Measurements from ENCODE around the gene CDHR5. TPM values are rescaled to one million over a fixed set of nuclear protein-coding genes. Genes with fewer than 3 reads are reported as not detected.

The CDHR5 gene
- total RNA-seq, 1 donor from 2014 or later = not detected

DNA sequence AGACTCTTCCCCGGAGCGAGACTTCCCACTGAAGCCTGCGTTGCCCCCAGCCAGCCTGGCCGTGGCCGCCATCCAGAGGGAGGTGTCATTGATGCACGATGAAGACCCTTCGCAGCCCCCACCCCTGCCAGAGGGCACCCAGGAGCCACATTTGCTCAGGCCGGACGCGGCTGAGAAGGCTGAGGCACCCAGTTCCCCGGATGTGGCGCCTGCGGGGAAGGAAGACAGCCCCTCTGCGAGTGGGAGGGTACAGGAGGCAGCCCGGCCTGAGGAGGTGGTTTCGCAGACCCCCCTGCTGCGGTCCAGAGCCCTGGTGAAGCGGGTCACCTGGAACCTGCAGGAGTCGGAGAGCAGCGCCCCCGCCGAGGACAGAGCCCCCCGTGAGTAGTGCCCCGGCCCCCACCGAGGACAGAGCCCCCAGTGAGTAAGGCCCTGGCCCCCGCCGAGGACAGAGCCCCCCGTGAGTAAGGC is 15.4 kb downstream of the CDHR5 start:
- H3K27me3 ChIP-seq = no peaks in the 10 kb centered on the region
- H3K4me1 ChIP-seq = peaks cover 17% of the 10 kb centered on the region
- H3K4me3 ChIP-seq = no peak overlapping the region
- TF ChIP-seq POLR2A (IDR thresholded peaks at IDR 0.05) (no peak), POLR2AphosphoS5 (IDR thresholded peaks at IDR 0.05; ENCODE audit: insufficient read depth in 1 of 2, low read depth in 1 of 2) (no peak)
- TF ChIP-seq, protein P1, sequence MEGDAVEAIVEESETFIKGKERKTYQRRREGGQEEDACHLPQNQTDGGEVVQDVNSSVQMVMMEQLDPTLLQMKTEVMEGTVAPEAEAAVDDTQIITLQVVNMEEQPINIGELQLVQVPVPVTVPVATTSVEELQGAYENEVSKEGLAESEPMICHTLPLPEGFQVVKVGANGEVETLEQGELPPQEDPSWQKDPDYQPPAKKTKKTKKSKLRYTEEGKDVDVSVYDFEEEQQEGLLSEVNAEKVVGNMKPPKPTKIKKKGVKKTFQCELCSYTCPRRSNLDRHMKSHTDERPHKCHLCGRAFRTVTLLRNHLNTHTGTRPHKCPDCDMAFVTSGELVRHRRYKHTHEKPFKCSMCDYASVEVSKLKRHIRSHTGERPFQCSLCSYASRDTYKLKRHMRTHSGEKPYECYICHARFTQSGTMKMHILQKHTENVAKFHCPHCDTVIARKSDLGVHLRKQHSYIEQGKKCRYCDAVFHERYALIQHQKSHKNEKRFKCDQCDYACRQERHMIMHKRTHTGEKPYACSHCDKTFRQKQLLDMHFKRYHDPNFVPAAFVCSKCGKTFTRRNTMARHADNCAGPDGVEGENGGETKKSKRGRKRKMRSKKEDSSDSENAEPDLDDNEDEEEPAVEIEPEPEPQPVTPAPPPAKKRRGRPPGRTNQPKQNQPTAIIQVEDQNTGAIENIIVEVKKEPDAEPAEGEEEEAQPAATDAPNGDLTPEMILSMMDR (IDR thresholded peaks at IDR 0.05) = no peak
- H3K9me3 ChIP-seq = no peaks in the 10 kb centered on the region
- intact Hi-C loops (cut with DNase I) = no loop called here
- peaks cover 0 to 87% of the 10 kb centered on the region in 2 donors for H3K36me3 ChIP-seq
- no peak overlapping the region for H3K27ac ChIP-seq
- DNase-seq (ENCODE audit: extremely low spot score in 2 of 2) = no peak

DNA sequence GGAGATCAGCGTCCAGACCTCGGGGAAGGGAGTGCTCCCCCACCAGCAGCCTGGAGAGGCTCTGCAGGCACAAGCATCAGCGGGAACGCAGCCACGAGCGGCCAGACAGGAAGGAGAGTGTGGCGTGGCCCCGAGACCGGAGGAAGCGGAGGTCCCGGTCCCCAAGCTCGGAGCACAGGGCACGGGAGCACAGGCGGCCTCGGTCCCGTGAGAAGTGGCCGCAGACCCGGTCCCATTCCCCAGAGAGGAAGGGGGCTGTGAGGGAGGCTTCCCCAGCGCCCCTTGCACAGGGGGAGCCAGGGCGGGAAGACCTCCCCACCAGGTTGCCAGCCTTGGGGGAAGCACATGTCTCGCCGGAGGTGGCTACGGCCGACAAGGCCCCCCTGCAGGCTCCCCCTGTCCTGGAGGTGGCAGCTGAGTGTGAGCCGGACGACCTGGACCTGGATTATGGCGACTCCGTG is 15.9 kb downstream of the CDHR5 start:
- Histone ChIP-seq H3K9me3 (no peaks in the 10 kb centered on the region), H3K4me1 (peaks cover 11% of the 10 kb centered on the region), H3K27ac (no peak overlapping the region), H3K36me3 (peaks cover 0 to 92% of the 10 kb centered on the region in 2 donors), H3K4me3 (no peak overlapping the region), H3K27me3 (no peaks in the 10 kb centered on the region)
- intact Hi-C loops (cut with DNase I) = no loop called here
- TF ChIP-seq POLR2A (IDR thresholded peaks at IDR 0.05) (no peak), POLR2AphosphoS5 (IDR thresholded peaks at IDR 0.05; ENCODE audit: insufficient read depth in 1 of 2, low read depth in 1 of 2) (no peak)
- TF ChIP-seq, protein P1 (IDR thresholded peaks at IDR 0.05) = no peak
- no peak for DNase-seq (ENCODE audit: extremely low spot score in 2 of 2)

DNA sequence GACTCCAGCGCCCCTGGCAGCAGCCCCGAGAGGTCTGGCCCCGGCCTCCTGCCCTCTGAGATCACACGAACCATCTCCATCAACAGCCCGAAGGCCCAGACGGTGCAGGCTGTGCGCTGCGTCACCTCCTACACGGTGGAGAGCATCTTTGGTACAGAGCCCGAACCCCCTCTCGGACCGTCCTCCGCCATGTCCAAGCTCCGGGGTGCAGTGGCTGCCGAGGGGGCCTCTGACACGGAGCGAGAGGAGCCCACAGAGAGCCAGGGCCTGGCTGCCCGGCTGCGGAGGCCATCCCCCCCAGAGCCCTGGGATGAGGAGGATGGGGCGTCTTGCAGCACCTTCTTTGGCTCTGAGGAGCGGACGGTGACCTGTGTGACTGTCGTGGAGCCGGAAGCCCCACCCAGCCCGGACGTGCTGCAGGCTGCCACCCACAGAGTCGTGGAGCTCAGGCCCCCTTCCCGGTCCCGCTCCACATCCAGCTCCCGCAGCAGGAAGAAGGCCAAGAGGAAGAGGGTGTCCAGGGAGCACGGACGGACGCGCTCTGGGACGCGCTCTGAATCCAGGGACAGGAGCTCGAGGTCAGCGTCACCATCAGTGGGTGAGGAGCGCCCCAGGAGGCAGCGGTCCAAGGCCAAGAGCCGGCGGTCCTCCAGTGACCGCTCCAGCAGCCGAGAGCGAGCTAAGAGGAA is 16.6 kb downstream of the CDHR5 start:
- intact Hi-C loops (cut with DNase I) = no loop called here
- TF ChIP-seq POLR2AphosphoS5 (IDR thresholded peaks at IDR 0.05; ENCODE audit: insufficient read depth in 1 of 2, low read depth in 1 of 2) = peak in 1 of 2 donors; percentile 6
- no peak for TF ChIP-seq POLR2A (IDR thresholded peaks at IDR 0.05)
- Histone ChIP-seq H3K36me3 (peaks cover 0 to 96% of the 10 kb centered on the region in 2 donors), H3K4me3 (no peak overlapping the region), H3K27ac (no peak overlapping the region), H3K27me3 (no peaks in the 10 kb centered on the region), H3K4me1 (peaks cover 4% of the 10 kb centered on the region), H3K9me3 (no peaks in the 10 kb centered on the region)
- DNase-seq (ENCODE audit: extremely low spot score in 2 of 2) = no peak

DNA sequence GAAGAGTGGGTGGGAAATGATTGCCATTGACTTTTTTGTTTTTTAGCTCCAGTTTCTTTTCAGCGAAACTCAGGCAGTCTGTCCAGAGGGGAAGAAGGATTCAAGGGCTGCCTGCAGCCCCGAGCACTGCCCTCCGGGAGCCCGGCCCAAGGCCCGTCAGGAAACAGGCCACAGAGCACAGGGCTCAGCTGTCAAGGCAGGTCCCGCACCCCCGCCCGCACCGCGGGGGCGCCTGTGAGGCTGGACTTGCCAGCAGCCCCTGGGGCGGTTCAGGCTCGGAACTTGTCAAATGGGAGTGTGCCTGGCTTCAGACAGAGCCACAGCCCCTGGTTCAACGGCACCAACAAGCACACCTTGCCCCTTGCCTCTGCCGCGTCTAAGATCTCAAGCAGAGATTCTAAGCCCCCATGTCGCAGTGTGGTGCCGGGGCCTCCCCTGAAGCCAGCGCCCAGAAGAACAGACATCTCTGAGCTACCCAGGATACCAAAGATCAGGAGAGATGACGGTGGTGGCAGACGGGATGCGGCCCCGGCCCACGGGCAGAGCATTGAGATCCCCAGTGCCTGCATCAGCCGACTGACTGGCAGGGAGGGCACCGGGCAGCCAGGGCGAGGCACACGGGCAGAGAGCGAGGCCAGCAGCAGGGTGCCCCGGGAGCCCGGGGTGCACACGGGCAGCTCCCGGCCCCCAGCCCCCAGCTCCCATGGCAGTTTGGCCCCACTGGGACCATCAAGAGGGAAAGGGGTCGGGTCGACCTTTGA is 17.6 kb downstream of the CDHR5 start:
- DNase-seq (ENCODE audit: extremely low spot score in 2 of 2) = no peak
- H3K4me3 ChIP-seq = no peak overlapping the region
- TF ChIP-seq POLR2A (IDR thresholded peaks at IDR 0.05) = no peak
- TF ChIP-seq, protein P1 (IDR thresholded peaks at IDR 0.05) = no peak
- TF ChIP-seq POLR2AphosphoS5 (IDR thresholded peaks at IDR 0.05; ENCODE audit: insufficient read depth in 1 of 2, low read depth in 1 of 2) = no peak
- H3K36me3 ChIP-seq = peaks cover 0 to 97% of the 10 kb centered on the region in 2 donors
- H3K27ac ChIP-seq = peak overlapping the region; percentile 4
- H3K4me1 ChIP-seq = no peaks in the 10 kb centered on the region
- no peaks in the 10 kb centered on the region for H3K27me3 ChIP-seq
- intact Hi-C loops (cut with DNase I) = no loop called here
- H3K9me3 ChIP-seq = no peaks in the 10 kb centered on the region

DNA sequence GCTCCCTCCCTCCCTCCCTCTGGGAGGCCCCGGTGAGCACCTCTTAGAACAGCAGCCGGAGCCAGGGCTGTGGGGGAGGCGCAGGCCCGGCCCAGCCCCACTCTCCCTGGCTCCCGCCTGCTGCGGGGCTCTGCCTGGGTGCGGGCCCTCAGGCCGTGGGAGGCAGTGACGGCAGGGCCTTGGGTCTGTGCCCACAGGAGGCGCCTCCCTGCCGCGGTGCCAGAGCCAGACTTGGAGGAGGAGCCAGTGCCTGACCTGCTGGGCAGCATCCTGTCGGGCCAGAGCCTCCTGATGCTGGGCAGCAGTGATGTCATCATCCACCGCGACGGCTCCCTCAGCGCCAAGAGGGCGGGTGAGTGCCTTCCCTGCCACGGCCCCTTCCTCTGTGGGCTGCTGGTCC is 18.5 kb downstream of the CDHR5 start:
- no peak overlapping the region for H3K4me3 ChIP-seq
- H3K27ac ChIP-seq = peak overlapping the region; percentile 4
- H3K27me3 ChIP-seq = no peaks in the 10 kb centered on the region
- no peak for DNase-seq (ENCODE audit: extremely low spot score in 2 of 2)
- H3K4me1 ChIP-seq = no peaks in the 10 kb centered on the region
- intact Hi-C loops (cut with DNase I) = no loop called here
- peaks cover 0 to 96% of the 10 kb centered on the region in 2 donors for H3K36me3 ChIP-seq
- no peaks in the 10 kb centered on the region for H3K9me3 ChIP-seq
- TF ChIP-seq POLR2A (IDR thresholded peaks at IDR 0.05) (no peak), POLR2AphosphoS5 (IDR thresholded peaks at IDR 0.05; ENCODE audit: insufficient read depth in 1 of 2, low read depth in 1 of 2) (peak; percentile 66 to 71)
- TF ChIP-seq, protein P1 (IDR thresholded peaks at IDR 0.05) = no peak

All from vagina (tissue), 2 donors.